ENCODE measurements around the gene HMX1. TPM values are rescaled to one million over a fixed set of nuclear protein-coding genes. Genes with fewer than 3 reads are reported as not detected.

Gene HMX1
- total RNA-seq, 1 experiment from 2014 or later = not detected

GRCh38 chr4:8820178-8821102 lies 51.2 kb downstream of the HMX1 start:
- no peak for DNase-seq (ENCODE audit: low read depth)

- DNase-seq (ENCODE audit: low read depth) = no peak
These were observed 52.0 kb downstream of the HMX1 start for GRCh38 chr4:8819473-8820177.

- no peak for DNase-seq (ENCODE audit: low read depth)
These were observed 52.6 kb downstream of the HMX1 start for GRCh38 chr4:8819019-8819418.

- no peak for DNase-seq (ENCODE audit: low read depth)
These were observed 53.4 kb downstream of the HMX1 start for GRCh38 chr4:8818063-8818881.

GRCh38 chr4:8817813-8818062 lies 53.9 kb downstream of the HMX1 start:
- no peak for DNase-seq (ENCODE audit: low read depth)

- DNase-seq (ENCODE audit: low read depth) = no peak
These were observed 54.4 kb downstream of the HMX1 start for GRCh38 chr4:8817096-8817812.
